NCI-H1092 treated with DMSO at 0.1 percent for 48 hours (cell line): ENCODE results near the gene SEC23A.
A peak's percentile ranks its signal among the peaks of the same experiment; 100 is the strongest.
"Not testable (repeated sequence)": the region's sequence is repeated elsewhere in the genome, so short reads cannot be mapped to it uniquely, and the experiment has no call there.

ENCODE experiments used
- DNase-seq: peaks from one replicate; lab custom pipeline; 2025; lab: John Stamatoyannopoulos, UW

The SEC23A gene

GRCh38 chr14:39030209-39030608 is 72.8 kb downstream of the SEC23A start:
- DNase-seq = no peak

- DNase-seq = no peak
Measured at GRCh38 chr14:39029789-39030188, 73.2 kb downstream of the SEC23A start.

- no peak for DNase-seq
Measured at GRCh38 chr14:39028620-39029019, 74.4 kb downstream of the SEC23A start.

GRCh38 chr14:39025810-39026627 is 77.0 kb downstream of the SEC23A start:
- DNase-seq = peak; percentile 74

GRCh38 chr14:39025250-39025809 is 77.7 kb downstream of the SEC23A start:
- DNase-seq = no peak

- DNase-seq = peak; percentile 87
Measured at GRCh38 chr14:39023939-39024871, 78.8 kb downstream of the SEC23A start.

GRCh38 chr14:39017096-39018016 is 85.7 kb downstream of the SEC23A start:
- not testable (repeated sequence) for DNase-seq

- no peak for DNase-seq
Measured at GRCh38 chr14:39016733-39017095, 86.3 kb downstream of the SEC23A start.

GRCh38 chr14:39015964-39016577 is 87.0 kb downstream of the SEC23A start:
- no peak for DNase-seq

GRCh38 chr14:39015360-39015961 is 87.6 kb downstream of the SEC23A start:
- peak; percentile 77 for DNase-seq

GRCh38 chr14:39014460-39014859 is 88.6 kb downstream of the SEC23A start:
- no peak for DNase-seq

GRCh38 chr14:39008965-39009364 is 94.1 kb downstream of the SEC23A start:
- DNase-seq = not testable (repeated sequence)

GRCh38 chr14:39006721-39007410 is 96.2 kb downstream of the SEC23A start:
- DNase-seq = no peak

GRCh38 chr14:39005044-39005880 is 97.8 kb downstream of the SEC23A start:
- no peak for DNase-seq

- DNase-seq = no peak
Measured at GRCh38 chr14:38999949-39000348, 103.1 kb downstream of the SEC23A start.

GRCh38 chr14:38994731-38995130 is 108.3 kb downstream of the SEC23A start:
- peak; percentile 72 for DNase-seq

- DNase-seq = no peak
Measured at GRCh38 chr14:38993981-38994380, 109.1 kb downstream of the SEC23A start.

GRCh38 chr14:38992067-38992844 is 110.8 kb downstream of the SEC23A start:
- DNase-seq = no peak
